Fibroblast of upper back skin (primary cell): ENCODE results near the gene AP1G1.
"Not testable (repeated sequence)": the region's sequence is repeated elsewhere in the genome, so short reads cannot be mapped to it uniquely, and the experiment has no call there.

ENCODE experiments used
- DNase-seq: peaks from one replicate; pipeline ENCODE4 v3.0.0-alpha.2; 2013

The AP1G1 gene

GRCh38 chr16:71808593-71809459 lies at the start of gene AP1G1:
AP1G1 (minus strand) TSS chr16:71808834; CDS start chr16:71789479, 19,355 bp downstream.
- peak; percentile 98 for DNase-seq

DNA sequence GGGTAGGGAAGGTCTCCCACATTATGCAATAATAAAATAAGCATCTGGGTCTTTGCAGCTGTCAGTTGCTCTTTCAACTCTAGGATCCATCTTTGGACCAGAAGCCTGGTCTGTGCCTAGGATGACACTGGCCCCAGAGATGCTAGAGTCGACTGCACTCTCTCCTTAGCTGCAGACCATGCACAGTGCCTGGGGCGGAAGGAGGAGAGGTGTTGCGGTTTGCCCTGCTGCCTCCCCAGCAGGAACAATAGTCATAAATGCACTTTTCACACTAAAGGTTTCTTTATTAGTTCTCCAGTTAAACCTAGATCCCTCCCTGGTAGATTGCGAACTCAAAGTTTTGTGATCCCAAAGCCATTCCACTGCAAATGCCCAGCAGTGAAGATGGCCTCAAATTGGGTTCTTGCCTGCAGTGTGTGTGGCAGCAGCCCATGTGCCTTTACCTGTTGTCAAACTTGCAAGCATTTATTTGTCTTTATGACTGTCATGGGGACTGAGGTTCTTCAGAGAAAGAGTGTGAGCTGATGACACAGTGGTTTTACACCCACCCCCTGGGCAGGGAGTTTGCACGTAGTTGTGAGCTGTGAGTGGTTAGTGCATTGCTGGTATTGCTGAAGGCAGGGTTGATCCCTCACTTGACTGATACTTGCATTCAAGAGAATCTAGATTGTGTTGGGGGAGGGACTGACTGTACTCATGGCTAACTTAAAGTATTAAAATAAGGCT lies 47.5 kb upstream of the AP1G1 start:
- no peak for DNase-seq

DNA sequence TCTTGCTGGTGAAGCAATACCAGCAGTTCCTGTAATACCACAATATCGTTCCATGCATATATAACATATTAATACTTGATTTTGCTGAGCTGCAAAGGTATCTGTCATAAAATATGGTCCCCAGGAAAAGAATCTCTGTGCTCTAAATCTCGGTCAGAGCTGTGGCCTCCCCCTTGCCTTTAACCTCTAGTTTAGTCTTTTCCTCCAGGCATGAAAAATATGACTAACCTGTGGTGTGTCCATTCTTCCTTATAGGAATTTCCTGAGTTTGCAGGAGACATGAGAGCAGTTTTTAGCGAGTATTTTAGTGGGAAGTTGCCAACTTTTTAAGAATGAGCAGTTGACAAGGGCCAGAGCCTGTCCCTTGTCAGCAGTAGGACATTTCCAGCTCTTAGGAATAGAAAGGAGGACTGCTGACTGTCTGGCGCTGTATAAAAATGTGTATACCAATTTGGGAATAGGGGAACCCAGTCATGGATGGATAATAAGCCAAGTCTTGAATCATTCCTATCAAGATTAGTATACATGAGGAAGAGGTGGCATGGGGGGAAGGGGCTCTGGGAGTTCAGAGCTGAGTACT lies 45.8 kb upstream of the AP1G1 start:
- DNase-seq = no peak

- DNase-seq = no peak
Observed at GRCh38 chr16:71853413-71853812, 44.8 kb upstream of the AP1G1 start.

- no peak for DNase-seq
Observed at GRCh38 chr16:71852561-71852960, 43.9 kb upstream of the AP1G1 start.

- no peak for DNase-seq
Observed at GRCh38 chr16:71852158-71852557, 43.5 kb upstream of the AP1G1 start.

- no peak for DNase-seq
Observed at GRCh38 chr16:71851746-71852145, 43.1 kb upstream of the AP1G1 start.

GRCh38 chr16:71848622-71849021 lies 40.0 kb upstream of the AP1G1 start:
- no peak for DNase-seq

DNA sequence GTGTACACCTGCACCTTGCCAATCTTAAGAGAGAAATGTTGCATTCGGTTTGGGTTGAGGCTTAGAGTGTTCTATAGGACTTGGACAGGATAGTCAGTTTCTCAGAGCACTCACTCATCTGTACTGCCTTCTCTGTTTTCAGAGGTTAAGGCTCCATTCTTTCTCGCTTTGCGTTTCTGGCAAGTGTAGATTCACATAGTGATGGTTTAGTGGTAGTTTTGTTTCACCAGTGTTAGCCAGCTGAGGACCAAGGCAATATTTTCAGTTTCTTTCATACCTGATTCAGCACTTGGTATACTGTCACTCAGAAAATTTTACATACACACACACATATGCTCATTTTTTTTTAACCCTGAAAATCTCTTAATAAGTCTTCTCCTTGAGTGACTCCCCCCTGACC lies 38.5 kb upstream of the AP1G1 start:
- DNase-seq = no peak

DNA sequence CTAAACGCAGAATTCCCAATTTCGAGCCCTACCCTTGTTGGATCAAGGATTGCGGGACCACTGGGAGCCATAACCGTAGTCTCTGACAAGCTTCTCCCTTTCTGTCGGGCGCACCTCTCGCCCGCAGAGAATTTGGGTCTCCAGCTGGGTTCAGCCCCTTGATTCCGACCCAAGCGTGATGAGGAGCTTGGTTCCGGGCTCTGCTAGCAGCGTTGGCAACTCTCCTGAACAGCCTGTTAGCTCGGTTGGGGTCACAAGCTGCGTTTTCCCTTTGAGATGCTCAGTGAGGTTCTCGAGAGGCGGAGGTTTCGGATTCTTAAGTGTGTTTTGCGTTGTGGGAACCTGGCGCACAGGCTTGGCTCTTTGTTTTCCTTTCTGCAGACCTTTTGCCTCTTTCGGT lies 37.8 kb upstream of the AP1G1 start:
- no peak for DNase-seq

GRCh38 chr16:71845639-71846430 lies 37.2 kb upstream of the AP1G1 start, which contains the start of gene ATXN1L:
ATXN1L (plus strand) TSS chr16:71845976; CDS start chr16:71849741, 3,765 bp downstream.
- DNase-seq = peak; percentile 92

GRCh38 chr16:71843572-71843971 lies 34.9 kb upstream of the AP1G1 start:
- no peak for DNase-seq

DNA sequence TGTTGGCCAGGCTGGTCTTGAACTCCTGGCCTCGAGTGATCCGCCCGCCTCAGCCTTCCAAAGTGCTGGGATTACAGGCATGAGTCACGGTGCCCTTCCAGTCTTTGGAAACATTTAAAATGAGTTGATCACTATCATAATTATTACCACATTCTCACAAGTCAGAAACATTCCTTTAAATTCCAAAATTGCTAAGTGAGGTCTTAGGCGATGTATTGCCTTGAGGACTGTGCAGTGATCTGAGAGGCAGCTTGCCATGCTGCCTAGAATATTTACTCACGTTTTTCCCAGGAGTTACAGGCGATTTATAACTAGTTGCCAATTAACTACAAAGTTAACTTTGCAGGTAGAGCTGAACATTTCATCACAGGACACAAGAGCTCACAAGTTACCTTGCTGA lies 31.4 kb upstream of the AP1G1 start:
- peak; percentile 50 for DNase-seq

DNA sequence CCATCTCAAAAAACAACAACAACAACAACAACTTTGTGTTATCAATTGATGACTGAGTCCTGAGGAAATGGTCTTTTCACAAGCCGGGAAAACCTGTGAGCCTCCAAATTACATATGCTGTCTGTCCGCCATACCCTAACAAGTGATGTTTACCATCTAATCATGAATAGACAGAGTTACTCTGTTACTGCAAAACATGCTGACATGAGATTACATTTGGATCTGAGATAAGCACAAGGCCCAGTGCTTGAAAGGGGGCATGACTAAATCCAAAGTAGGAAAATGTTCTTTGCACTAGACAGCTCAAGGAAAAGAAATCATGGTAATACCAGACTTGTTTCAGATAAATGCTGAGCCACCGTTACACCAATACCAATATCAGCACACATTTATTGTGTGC lies 28.5 kb upstream of the AP1G1 start:
- no peak for DNase-seq

GRCh38 chr16:71834291-71834690 lies 25.7 kb upstream of the AP1G1 start:
- DNase-seq = no peak

DNA sequence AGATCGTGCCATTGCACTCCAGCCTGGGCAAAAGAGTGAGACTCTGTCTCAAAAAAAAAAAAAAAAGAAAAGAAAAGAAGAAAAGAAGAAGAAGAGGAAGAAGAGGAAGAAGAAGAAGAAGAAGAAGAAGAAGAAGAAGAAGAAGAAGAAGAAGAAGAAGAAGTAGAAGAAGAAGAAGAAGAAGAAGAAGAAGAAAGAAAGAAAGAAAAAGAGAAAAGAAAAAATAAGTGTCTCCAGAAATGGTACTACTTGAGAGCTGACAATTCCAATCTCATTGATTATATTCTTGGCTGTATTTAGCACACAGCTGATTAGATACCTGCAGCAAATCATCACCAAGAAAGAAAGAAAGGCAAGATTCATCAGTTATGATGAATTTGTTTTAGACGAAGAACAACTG lies 23.5 kb upstream of the AP1G1 start:
- DNase-seq = not testable (repeated sequence)

DNA sequence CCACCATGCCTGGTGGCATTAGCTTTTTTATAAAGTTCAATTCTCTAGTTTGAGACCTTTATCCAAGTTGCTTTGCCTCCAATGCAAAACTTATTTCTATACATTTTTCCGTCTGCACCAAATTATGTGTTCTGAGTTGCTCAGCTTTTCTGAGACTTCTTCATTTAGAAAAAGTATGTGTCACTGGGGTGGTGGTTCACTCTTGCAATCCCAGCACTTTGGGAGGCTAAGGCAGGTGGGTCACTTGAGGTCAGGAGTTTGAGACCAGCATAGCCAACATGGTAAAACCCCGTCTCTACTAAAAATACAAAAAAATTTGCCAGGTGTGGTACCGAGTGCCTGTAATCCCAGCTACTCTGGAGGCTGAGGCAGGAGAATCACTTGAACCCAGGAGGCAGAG lies 23.1 kb upstream of the AP1G1 start:
- not testable (repeated sequence) for DNase-seq

DNA sequence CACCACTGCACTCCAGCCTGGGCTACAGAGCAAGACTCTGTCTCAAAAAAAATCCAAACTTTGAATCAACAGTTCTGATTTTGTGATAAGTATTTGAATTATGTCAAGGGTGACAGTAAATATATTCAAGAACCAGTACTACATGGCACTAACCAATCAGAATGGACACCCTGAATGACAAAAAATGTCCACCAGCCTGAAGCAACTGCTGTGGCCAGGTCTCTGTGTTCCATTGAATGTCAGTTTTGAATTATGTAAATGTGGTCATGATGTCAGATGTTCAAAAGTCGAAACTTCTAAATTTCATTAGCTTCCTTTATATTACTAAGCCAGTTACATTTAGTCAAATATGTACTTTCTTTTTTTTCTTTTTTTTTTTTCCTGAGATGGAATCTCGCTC lies 21.7 kb upstream of the AP1G1 start:
- no peak for DNase-seq

- DNase-seq = no peak
Observed at GRCh38 chr16:71826533-71827017, 17.9 kb upstream of the AP1G1 start.

GRCh38 chr16:71817155-71817500 lies 8.5 kb upstream of the AP1G1 start:
- not testable (repeated sequence) for DNase-seq

GRCh38 chr16:71811261-71811803 lies 2.7 kb upstream of the AP1G1 start:
- peak; percentile 8 for DNase-seq

- not testable (repeated sequence) for DNase-seq
Observed at GRCh38 chr16:71810155-71810530, 1.5 kb upstream of the AP1G1 start.
